22Rv1 (cell line): Measurements from ENCODE around the gene THAP2.

Experiments used
- CTCF ChIP-seq: fragments of 450-650 bp; IDR thresholded peaks from 2 replicates; pipeline ENCODE4 v1.5.1; 2017; ENCODE audit warnings: mild to moderate bottlenecking
- ZFX ChIP-seq: fragments of 450-650 bp; IDR thresholded peaks from 2 replicates; pipeline ENCODE4 v1.6.1; 2017; ENCODE audit warnings: antibody characterized with exemption, borderline replicate concordance

DNA sequence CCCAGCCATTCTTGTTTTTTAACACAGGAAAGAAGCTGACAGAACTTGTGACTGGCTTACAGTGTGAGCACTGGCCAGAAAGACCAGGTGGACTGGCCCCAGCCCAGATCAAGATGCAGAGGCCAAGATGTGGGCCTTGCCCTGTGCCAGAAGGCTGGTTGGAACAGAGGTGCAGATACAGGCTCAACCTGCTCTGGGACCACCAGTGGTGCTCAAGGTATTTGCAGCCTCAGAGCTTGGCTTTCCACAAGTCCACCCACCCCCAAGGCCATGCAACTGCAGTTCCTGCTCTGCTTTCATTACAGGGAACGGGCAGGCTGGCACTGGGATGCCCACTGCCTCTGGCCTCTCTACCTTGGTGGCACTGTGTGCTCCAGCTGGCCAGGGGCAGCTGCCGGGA lies 23.8 kb upstream of the THAP2 start:
- TF ChIP-seq CTCF, result no peak
- no peak for TF ChIP-seq ZFX
